HCT116 (cell line): ENCODE results near the gene SCNN1B. TPM values are rescaled to one million over a fixed set of nuclear protein-coding genes. Genes with fewer than 3 reads are reported as not detected.

ENCODE experiments used
- ATAC-seq: fragments of 200-7000 bp; cut with Tn5 transposase; 2 replicates; pipeline ENCODE4 v1.9.1; 2020; ENCODE audit warnings: mild to moderate bottlenecking, moderate library complexity
- BruUV-seq: library from RNA; stranded (reverse); fragments of 400-500 nt; replicated peaks from 2 replicates; lab custom pipeline; 2021; lab: Mats Ljungman, UMichigan
- CTCF ChIA-PET: fragments of 300-600 bp; sonication (Branson Sonifier 250); formaldehyde crosslinking; loops from one replicate; lab custom pipeline; 2021; ENCODE audit warnings: antibody characterized with exemption; lab: Charles Lee
- POLR2A ChIA-PET: fragments of 300-600, 350-600 bp; sonication (Branson Sonifier 250); formaldehyde crosslinking; loops from one replicate; lab custom pipeline; 2021; ENCODE audit warnings: antibody characterized with exemption; lab: Charles Lee
- RAD21 ChIA-PET, 2 experiments: fragments of 300-600 bp; sonication (Branson Sonifier 250); formaldehyde crosslinking; loops; one replicate each; lab custom pipeline; 2023; ENCODE audit warnings: low total read pairs in 2 of 2; ENCODE audit not compliant: uncharacterized antibody in 2 of 2, unreplicated experiment in 2 of 2, low non-redundant PET in 1 of 2; lab: Charles Lee
- DNase-seq: peaks from one replicate; pipeline ENCODE4 v3.0.0-alpha.2; 2010; ENCODE audit warnings: low read depth, low spot score
- H2AFZ ChIP-seq: fragments of 200-600 bp; shearing (Covaris generic), sonication (generic); 2 replicates; pipeline ENCODE4 v1.6.1; 2017; ENCODE audit warnings: low read depth, mixed run types, mixed read lengths, antibody characterized with exemption, low read length; ENCODE audit not compliant: poor library complexity, severe bottlenecking
- H3K27ac ChIP-seq: 2 replicates; pipeline ENCODE4 v1.5.1; 2012; ENCODE audit warnings: low read depth, low read length
- H3K27me3 ChIP-seq: fragments of 200-600 bp; sonication (generic); 2 replicates; pipeline ENCODE4 v1.6.1; 2016; ENCODE audit warnings: mixed run types, low read length, mixed read lengths; ENCODE audit not compliant: insufficient read depth
- H3K36me3 ChIP-seq, 2 experiments: fragments of 200-500 bp in 1 of 2; fragments of 200-600 bp in 1 of 2; sonication (Bioruptor generic) in 1 of 2; sonication (generic) in 1 of 2; 2 replicates each; pipeline versions ENCODE4 v1.5.1 to v1.6.1; 2014 to 2016; ENCODE audit warnings: low read length in 2 of 2, inconsistent platforms in 1 of 2, mixed read lengths in 1 of 2, mixed run types in 1 of 2; ENCODE audit not compliant: insufficient read depth in 2 of 2, control insufficient read depth in 1 of 2
- H3K4me1 ChIP-seq, 2 experiments: fragments of 200-600 bp in 1 of 2; sonication (generic) in 1 of 2; 2 replicates each; pipeline versions ENCODE4 v1.5.1 to v1.6.1; 2012 to 2017; ENCODE audit warnings: low read length in 2 of 2, inconsistent platforms in 1 of 2, mild to moderate bottlenecking in 1 of 2, mixed read lengths in 1 of 2, mixed run types in 1 of 2, moderate library complexity in 1 of 2; ENCODE audit not compliant: insufficient read depth in 2 of 2, control insufficient read depth in 1 of 2
- H3K4me2 ChIP-seq: fragments of 200-600 bp; sonication (generic); 2 replicates; pipeline ENCODE4 v1.6.1; 2017; ENCODE audit warnings: mixed run types, low read length, mixed read lengths
- H3K4me3 ChIP-seq, 2 experiments: fragments of 200-600 bp in 1 of 2; sonication (generic) in 1 of 2; replicated peaks in 1 of 2; 2 replicates each; pipeline ENCODE4 v1.5.1; 2011 to 2016; ENCODE audit warnings: low read length in 2 of 2, control low read depth in 1 of 2, low read depth in 1 of 2, mild to moderate bottlenecking in 1 of 2, mixed read lengths in 1 of 2, mixed run types in 1 of 2
- H3K79me2 ChIP-seq: fragments of 200-600 bp; sonication (generic); 2 replicates; pipeline ENCODE4 v1.6.1; 2017; ENCODE audit warnings: mild to moderate bottlenecking, mixed run types, low read length, moderate library complexity, mixed read lengths; ENCODE audit not compliant: insufficient read depth
- H3K9ac ChIP-seq: fragments of 200-600 bp; sonication (generic); 2 replicates; pipeline ENCODE4 v1.6.1; 2016; ENCODE audit warnings: low read length, mixed read lengths
- H3K9me2 ChIP-seq: fragments of 200-600 bp; sonication (generic), shearing (Covaris generic); 2 replicates; pipeline ENCODE4 v1.6.1; 2017; ENCODE audit warnings: mixed run types, mild to moderate bottlenecking, moderate library complexity; ENCODE audit not compliant: insufficient read depth
- H3K9me3 ChIP-seq, 2 experiments: fragments of 200-500 bp in 1 of 2; fragments of 200-600 bp in 1 of 2; sonication (Bioruptor generic) in 1 of 2; sonication (generic) in 1 of 2; 2 replicates each; pipeline ENCODE4 v1.6.1; 2014 to 2017; ENCODE audit warnings: low read length in 2 of 2, mixed read lengths in 2 of 2, inconsistent platforms in 1 of 2, low read depth in 1 of 2, mild to moderate bottlenecking in 1 of 2, mixed run types in 1 of 2, moderate library complexity in 1 of 2; ENCODE audit not compliant: control insufficient read depth in 1 of 2, insufficient read depth in 1 of 2
- H4K20me1 ChIP-seq: fragments of 200-600 bp; sonication (generic), shearing (Covaris generic); 2 replicates; pipeline ENCODE4 v1.6.1; 2017; ENCODE audit warnings: mixed run types, mild to moderate bottlenecking, moderate library complexity; ENCODE audit not compliant: insufficient read depth
- ATF3 ChIP-seq: IDR thresholded peaks from 2 replicates; pipeline ENCODE4 v1.6.1; 2012
- CBX3 ChIP-seq: IDR thresholded peaks from 2 replicates; pipeline ENCODE4 v1.6.1; 2012; ENCODE audit warnings: low read depth
- EGR1 ChIP-seq: IDR thresholded peaks from 2 replicates; pipeline ENCODE4 v1.6.1; 2012; ENCODE audit warnings: low read depth
- EZH2phosphoT487 ChIP-seq: fragments of 200-600 bp; IDR thresholded peaks from 2 replicates; pipeline ENCODE4 v1.6.1; 2018; ENCODE audit warnings: antibody characterized with exemption, borderline replicate concordance
- FOSL1 ChIP-seq: IDR thresholded peaks from 2 replicates; pipeline ENCODE4 v1.6.1; 2012; ENCODE audit warnings: low read depth
- JUND ChIP-seq: IDR thresholded peaks from 2 replicates; pipeline ENCODE4 v1.6.1; 2012
- MAX ChIP-seq: IDR thresholded peaks from 2 replicates; pipeline ENCODE4 v1.6.1; 2012
- POLR2A ChIP-seq: IDR thresholded peaks from 2 replicates; pipeline ENCODE4 v1.7.0; 2011; ENCODE audit warnings: borderline replicate concordance; ENCODE audit not compliant: insufficient read depth, insufficient read length; ENCODE audit errors: extremely low read depth
- POLR2AphosphoS5 ChIP-seq: IDR thresholded peaks from 2 replicates; pipeline ENCODE4 v1.6.1; 2011; ENCODE audit warnings: mild to moderate bottlenecking, low read depth, low read length, moderate library complexity
- RAD21 ChIP-seq: IDR thresholded peaks from 2 replicates; pipeline ENCODE4 v1.6.1; 2012; ENCODE audit warnings: low read depth, mild to moderate bottlenecking
- REST ChIP-seq: IDR thresholded peaks from 2 replicates; pipeline ENCODE4 v1.6.1; 2012; ENCODE audit warnings: low read depth
- SIN3A ChIP-seq: IDR thresholded peaks from 2 replicates; pipeline ENCODE4 v1.6.1; 2012; ENCODE audit warnings: low read depth
- SRF ChIP-seq: IDR thresholded peaks from 2 replicates; pipeline ENCODE4 v1.6.1; 2012; ENCODE audit warnings: low read depth
- TCF7L2 ChIP-seq: IDR thresholded peaks from 2 replicates; pipeline ENCODE4 v1.7.0; 2011; ENCODE audit warnings: borderline replicate concordance, inconsistent platforms; ENCODE audit not compliant: insufficient read depth, insufficient read length; ENCODE audit errors: extremely low read depth
- YY1 ChIP-seq: IDR thresholded peaks from 2 replicates; pipeline ENCODE4 v1.6.1; 2011; ENCODE audit warnings: low read length, low read depth, moderate library complexity, mild to moderate bottlenecking; ENCODE audit not compliant: insufficient replicate concordance; ENCODE audit errors: extremely low read depth
- ZBTB33 ChIP-seq: IDR thresholded peaks from 2 replicates; pipeline ENCODE4 v1.6.1; 2011; ENCODE audit warnings: mild to moderate bottlenecking, low read length, moderate library complexity; ENCODE audit not compliant: insufficient replicate concordance; ENCODE audit errors: extremely low read depth
- ZNF274 ChIP-seq: fragments of 200-500 bp; sonication (Bioruptor generic); IDR thresholded peaks from 2 replicates; pipeline ENCODE4 v1.6.1; 2014; ENCODE audit warnings: mild to moderate bottlenecking, low read depth, low read length, inconsistent platforms
- intact Hi-C: fragments of 100-400 bp; cut with micrococcal nuclease; formaldehyde crosslinking; loops from 2 replicates; pipeline ENCODE4 v1.10.0; 2022
- total RNA-seq: library from RNA; stranded (reverse); gene quantifications from one replicate; pipeline ENCODE4 v1.2.1, GENCODE V29; 2021; ENCODE audit not compliant: unreplicated experiment
- TF ChIP-seq, protein P1 (sequence below), 3 experiments: fragments of 200-600 bp in 1 of 3; sonication (generic) in 1 of 3; IDR thresholded peaks in 2 of 3; conservative IDR thresholded peaks in 1 of 3; 2 replicates each; pipeline ENCODE4 v1.5.1; 2012 to 2017; ENCODE audit warnings: low read depth in 2 of 3, low read length in 2 of 3, antibody characterized with exemption in 1 of 3, borderline replicate concordance in 1 of 3, control low read depth in 1 of 3, mild to moderate bottlenecking in 1 of 3, mixed read lengths in 1 of 3, mixed run types in 1 of 3, moderate library complexity in 1 of 3; ENCODE audit not compliant: insufficient read depth in 1 of 3

Gene SCNN1B
- total RNA-seq, 1 experiment from 2014 or later: 0.37 TPM

- RAD21 ChIA-PET: no interaction called here
- Histone ChIP-seq H2AFZ (no peak overlapping the region), H3K9ac (no peak overlapping the region), H3K9me3 (no peaks in the 10 kb centered on the region), H3K79me2 (no peaks in the 10 kb centered on the region), H4K20me1 (no peaks in the 10 kb centered on the region), H3K4me1 (peaks cover 20 to 21% of the 10 kb centered on the region in 2 experiments), H3K4me2 (no peak overlapping the region), H3K27ac (no peak overlapping the region), H3K36me3 (peaks cover 0 to 7% of the 10 kb centered on the region in 2 experiments; a peak in 2 of 4 replicates), H3K27me3 (no peaks in the 10 kb centered on the region), H3K4me3 (no peak overlapping the region), H3K9me2 (no peaks in the 10 kb centered on the region)
- POLR2A ChIA-PET: no interaction called here
- ATAC-seq (no peak), DNase-seq (no peak)
- no TSS peak for BruUV-seq
- CTCF ChIA-PET: no interaction called here
- TF ChIP-seq SIN3A (no peak), POLR2AphosphoS5 (no peak), ZNF274 (no peak), ZBTB33 (no peak), REST (no peak), CBX3 (no peak), JUND (no peak), FOSL1 (no peak), POLR2A (no peak), EZH2phosphoT487 (no peak), EGR1 (no peak), MAX (no peak), SRF (no peak), RAD21 (no peak), YY1 (no peak), TCF7L2 (no peak), ATF3 (no peak)
- TF ChIP-seq, protein P1, sequence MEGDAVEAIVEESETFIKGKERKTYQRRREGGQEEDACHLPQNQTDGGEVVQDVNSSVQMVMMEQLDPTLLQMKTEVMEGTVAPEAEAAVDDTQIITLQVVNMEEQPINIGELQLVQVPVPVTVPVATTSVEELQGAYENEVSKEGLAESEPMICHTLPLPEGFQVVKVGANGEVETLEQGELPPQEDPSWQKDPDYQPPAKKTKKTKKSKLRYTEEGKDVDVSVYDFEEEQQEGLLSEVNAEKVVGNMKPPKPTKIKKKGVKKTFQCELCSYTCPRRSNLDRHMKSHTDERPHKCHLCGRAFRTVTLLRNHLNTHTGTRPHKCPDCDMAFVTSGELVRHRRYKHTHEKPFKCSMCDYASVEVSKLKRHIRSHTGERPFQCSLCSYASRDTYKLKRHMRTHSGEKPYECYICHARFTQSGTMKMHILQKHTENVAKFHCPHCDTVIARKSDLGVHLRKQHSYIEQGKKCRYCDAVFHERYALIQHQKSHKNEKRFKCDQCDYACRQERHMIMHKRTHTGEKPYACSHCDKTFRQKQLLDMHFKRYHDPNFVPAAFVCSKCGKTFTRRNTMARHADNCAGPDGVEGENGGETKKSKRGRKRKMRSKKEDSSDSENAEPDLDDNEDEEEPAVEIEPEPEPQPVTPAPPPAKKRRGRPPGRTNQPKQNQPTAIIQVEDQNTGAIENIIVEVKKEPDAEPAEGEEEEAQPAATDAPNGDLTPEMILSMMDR (IDR thresholded peaks at IDR 0.05 in 2 of 3, conservative IDR thresholded peaks at IDR 0.05 in 1 of 3; ENCODE audit: borderline replicate concordance in 1 of 3, insufficient read depth in 1 of 3, low read depth in 2 of 3, low read length in 2 of 3): no peak
- intact Hi-C loops: no loop called here
Measured at GRCh38 chr16:23420011-23420410, 117.9 kb downstream of the SCNN1B start.
